Fibroblast of villous mesenchyme (primary cell): ENCODE data around the gene THOC1. TPM values are rescaled to one million over a fixed set of nuclear protein-coding genes. Genes with fewer than 3 reads are reported as not detected.
"Not testable (repeated sequence)": the region's sequence is repeated elsewhere in the genome, so short reads cannot be mapped to it uniquely, and the experiment has no call there.

ENCODE experiments used
- DNase-seq: peaks from one replicate; pipeline ENCODE4 v3.0.0-alpha.2; 2010; ENCODE audit warnings: low read depth
- H3K4me3 ChIP-seq: 2 replicates; pipeline ENCODE4 v1.5.1; 2011; ENCODE audit warnings: low read depth, mild to moderate bottlenecking, low read length
- total RNA-seq: library from RNA; depleted of rRNA; stranded (reverse); fragments of >200 nt; gene quantifications from 2 replicates; pipeline ENCODE4 v1.2.3, GENCODE V29; 2012
- TF ChIP-seq, protein P1 (sequence below): IDR thresholded peaks from 2 replicates; pipeline ENCODE4 v1.5.1; 2012; ENCODE audit warnings: low read depth, mild to moderate bottlenecking, low read length; ENCODE audit not compliant: insufficient read depth

Gene THOC1
- total RNA-seq, 1 donor = 42.7 TPM

DNA sequence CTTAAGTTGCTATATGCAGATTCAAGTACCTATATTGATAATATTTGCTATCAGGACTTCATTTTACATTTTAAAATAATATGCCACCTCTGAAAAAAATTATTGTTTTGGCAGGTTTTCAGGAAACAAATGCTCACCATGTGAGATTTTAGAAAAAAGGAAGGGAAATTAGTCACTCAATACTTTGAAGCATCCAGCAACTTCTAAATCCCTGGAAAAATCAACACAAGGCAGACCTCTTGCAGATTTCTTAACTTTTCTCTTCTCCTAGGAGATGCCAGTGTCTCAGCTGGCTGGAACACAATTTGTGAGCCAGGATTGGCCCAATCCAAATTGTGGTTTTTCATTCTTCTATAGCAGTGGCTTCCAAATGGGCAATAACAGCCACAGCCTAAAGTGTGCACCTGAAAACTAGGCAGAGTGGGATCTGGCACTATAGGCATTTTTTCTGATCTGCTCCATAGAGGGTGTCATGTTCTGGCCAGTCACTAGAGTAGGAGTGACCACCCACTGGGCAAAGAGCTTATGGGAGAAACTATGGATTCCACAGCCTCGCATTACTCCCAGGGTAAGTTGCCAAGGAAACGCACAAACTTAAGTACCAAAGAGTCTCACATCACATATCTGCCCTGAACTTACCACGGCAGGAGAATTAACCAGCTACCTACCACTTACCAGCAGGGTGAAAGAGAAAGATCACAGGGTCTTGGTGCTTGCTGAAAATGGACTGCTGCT, 28.1 kb upstream of the THOC1 start:
- no peak for DNase-seq
- H3K4me3 ChIP-seq = no peak overlapping the region
- TF ChIP-seq, protein P1, sequence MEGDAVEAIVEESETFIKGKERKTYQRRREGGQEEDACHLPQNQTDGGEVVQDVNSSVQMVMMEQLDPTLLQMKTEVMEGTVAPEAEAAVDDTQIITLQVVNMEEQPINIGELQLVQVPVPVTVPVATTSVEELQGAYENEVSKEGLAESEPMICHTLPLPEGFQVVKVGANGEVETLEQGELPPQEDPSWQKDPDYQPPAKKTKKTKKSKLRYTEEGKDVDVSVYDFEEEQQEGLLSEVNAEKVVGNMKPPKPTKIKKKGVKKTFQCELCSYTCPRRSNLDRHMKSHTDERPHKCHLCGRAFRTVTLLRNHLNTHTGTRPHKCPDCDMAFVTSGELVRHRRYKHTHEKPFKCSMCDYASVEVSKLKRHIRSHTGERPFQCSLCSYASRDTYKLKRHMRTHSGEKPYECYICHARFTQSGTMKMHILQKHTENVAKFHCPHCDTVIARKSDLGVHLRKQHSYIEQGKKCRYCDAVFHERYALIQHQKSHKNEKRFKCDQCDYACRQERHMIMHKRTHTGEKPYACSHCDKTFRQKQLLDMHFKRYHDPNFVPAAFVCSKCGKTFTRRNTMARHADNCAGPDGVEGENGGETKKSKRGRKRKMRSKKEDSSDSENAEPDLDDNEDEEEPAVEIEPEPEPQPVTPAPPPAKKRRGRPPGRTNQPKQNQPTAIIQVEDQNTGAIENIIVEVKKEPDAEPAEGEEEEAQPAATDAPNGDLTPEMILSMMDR = no peak

DNA sequence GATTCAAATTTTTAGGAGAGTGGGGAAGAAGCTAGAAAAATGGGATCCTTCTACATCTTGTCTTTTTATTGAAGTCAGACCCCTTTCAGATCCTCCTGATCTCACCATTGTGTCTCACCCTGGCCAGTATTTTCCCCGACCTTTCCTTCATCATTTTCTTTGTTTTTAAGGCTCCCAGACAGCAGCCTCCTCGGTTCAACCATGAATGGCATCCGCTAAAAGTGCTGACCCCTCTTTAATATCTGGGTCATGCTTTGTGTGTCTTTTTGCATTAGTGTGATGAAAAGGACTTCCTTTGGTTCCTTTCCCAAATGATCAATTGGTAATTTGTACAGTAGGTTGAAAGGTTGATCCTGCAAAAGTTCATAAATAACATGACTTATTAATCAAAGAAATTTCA, 26.7 kb upstream of the THOC1 start:
- no peak for DNase-seq
- TF ChIP-seq, protein P1 = no peak
- no peak overlapping the region for H3K4me3 ChIP-seq

DNA sequence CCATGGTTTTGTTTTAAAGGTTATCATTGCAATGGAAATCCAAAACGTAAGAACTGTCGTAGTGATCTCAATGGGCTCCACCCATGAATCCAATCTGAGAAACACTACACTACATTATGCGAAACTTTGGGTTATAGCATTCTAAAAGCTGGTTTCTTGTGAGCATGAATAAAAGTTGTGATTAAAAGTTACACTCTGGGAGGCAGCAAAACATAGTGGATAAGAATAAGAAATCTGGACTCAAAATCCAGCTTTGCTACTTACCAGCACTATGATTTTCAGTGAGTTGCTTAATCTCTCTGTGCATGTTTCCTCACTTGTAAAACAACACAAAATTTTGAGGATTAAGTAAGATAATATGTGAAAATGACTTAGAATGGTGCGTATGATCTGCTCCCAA, 25.7 kb upstream of the THOC1 start:
- DNase-seq = peak; percentile 40
- TF ChIP-seq, protein P1 = no peak
- no peak overlapping the region for H3K4me3 ChIP-seq

DNA sequence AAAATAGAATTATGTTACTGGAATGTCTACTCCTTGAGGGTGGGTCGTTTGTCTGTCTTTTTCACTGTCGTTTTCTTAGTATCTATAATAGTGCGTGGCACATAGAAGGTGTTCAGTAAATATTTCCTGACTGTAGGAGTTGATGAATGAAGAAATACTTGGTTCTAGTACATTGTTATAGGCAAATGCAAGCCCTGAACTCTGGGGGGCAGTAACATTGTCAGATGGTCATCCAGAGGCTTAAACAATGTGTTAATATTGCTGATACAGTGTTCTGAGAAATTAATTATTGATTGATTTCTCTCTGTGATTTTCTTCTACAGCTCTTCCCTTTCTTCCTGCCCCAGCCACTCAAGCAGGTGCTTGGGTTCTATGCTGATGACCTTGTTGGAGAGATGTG, 24.4 kb upstream of the THOC1 start:
- DNase-seq = no peak
- TF ChIP-seq, protein P1 = peak; percentile 29
- H3K4me3 ChIP-seq = no peak overlapping the region

DNA sequence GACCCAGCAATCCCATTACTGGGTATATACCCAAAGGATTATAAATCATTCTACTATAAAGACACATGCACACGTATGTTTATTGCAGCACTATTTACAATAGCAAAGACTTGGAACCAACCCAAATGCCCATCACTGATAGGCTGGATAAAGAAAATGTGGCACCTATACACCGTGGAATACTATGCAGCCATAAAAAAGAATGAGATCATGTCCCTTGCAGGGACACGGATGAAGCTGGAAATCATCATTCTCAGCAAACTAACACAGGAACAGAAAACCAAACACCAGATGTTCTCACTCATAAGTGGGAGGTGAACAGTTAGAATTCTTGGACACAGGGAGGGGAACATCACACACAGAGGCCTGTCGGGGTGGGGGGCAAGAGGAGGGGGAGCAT, 22.1 kb upstream of the THOC1 start:
- H3K4me3 ChIP-seq, DNase-seq: not testable (repeated sequence)

DNA sequence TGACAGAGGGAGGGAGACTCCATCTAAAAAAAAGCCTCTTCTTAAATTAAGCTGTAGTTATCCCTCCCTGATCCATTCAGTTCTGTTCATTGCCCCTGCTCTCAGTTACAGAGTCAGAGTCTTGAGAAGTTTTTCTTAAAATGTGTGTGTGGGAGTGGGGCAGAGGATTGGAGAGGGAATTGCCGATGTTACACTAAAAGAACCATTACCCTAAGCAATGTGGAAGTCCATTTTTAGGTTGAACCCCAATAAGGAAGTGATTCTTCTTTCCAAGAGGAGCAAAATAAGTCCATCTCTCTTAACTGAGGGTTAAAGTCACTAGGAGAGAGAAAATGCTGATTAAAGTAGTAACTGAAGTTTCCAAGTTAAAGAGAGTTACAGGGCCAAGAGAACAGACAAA, 21.2 kb upstream of the THOC1 start:
- H3K4me3 ChIP-seq = no peak overlapping the region
- no peak for DNase-seq
- TF ChIP-seq, protein P1 = no peak

DNA sequence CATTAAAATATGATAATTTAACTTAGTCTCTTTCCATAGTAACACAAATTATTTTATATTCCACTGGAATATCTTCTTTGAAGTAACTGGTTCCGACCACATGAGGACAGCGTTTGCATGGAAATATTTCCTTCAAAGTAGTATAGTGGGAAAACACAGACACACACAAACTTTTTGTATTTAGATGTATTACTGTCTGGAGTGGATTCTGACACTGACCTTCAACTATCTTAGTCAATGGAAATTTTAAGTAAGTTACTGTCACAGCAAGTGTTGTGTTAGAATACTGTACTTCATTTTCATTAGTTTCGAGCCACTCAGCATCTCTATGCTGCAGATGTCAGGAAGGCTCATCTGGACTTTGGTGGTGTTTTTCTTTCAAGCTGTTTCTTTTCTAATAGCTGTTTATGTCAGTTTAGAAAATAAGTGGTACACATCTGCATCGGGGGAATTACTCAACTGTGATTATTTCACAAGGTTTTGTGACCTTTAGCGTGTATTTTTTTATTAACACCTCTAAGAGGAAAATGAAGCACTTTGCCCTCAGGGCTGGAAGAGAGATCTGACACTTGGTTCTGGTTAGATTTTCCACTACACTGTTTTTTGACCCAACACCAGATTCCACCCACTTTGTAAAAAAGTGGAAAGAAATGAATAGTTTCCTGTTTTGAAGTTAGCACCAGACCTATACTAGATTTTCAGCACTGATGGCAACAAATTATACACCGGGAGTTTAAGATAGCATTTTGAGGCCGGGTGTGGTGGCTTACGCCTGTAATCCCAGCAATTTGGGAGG, 18.9 kb upstream of the THOC1 start:
- peak; percentile 46 for DNase-seq
- TF ChIP-seq, protein P1 = peak; percentile 56

More for the DNA sequence above, 18.9 kb upstream of the THOC1 start:
- no peak overlapping the region for H3K4me3 ChIP-seq
